ENCODE data around the gene ZNF624.
A peak's percentile ranks its signal among the peaks of the same experiment; 100 is the strongest.

ZNF624 gene

GRCh38 chr17:16589097-16589969, 64.3 kb downstream of the ZNF624 start:
- peak; percentile 51 for DNase-seq

- DNase-seq = no peak
Observed at GRCh38 chr17:16585796-16586195, 67.9 kb downstream of the ZNF624 start.

DNA sequence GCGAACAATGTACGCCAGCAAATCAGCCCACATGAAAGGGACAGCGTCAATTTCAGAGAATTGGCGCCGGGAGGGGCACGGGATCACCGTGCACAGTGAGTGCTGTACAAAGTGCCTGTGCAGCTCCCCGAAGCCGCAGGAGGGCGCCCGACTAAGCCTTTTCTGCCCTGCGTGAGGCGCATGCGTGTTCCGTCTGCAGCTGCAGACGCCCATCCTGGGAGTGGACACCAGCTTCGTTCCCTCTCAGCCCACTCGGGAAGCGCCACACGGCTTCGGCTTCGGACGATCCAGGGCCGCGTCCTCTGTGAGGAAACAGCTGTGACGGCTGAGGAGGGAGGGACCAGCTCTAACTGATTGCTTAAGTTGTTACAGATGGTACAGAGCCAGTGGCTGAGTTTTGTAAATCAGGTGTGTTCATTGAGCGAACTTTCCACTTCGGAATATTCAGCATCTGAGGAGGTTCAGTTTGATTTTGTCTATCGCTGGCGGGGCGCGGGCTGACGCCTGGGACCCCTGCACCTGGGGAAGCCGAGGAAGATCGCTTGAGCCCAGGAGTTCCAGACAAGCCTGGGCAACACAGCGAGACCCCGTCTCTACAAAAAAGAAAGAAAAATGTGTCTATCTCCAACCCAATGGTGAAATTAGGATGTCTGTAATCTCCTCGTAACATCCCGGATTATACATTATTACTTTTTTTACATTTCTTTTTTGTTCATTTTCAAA, 69.2 kb downstream of the ZNF624 start:
- DNase-seq = peak; percentile 60

GRCh38 chr17:16583781-16584180, 69.9 kb downstream of the ZNF624 start:
- DNase-seq = no peak

DNA sequence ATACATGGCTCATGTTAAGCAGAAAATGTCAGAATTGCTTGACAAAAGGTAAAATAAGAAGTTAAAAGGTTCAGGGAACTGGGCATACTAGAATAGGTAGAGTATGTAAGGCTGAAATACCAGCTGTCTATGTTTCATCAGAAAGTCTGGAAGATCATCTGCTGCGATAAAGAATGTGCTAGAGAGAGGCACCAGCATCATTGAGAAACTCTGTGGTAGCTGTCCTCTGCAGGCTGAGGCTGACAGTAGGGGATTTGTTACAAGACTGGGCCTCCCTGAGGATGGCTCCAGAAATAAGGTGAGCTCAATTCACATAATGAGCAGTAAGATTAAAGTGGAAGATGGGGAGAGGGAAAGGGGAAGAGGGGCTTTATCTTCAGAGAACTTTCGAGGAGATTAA, 80.2 kb downstream of the ZNF624 start:
- no peak for DNase-seq
